GM18519 (cell line): ENCODE data around the gene MTMR3.

Experiments
- ATAC-seq: cut with Tn5 transposase; IDR thresholded peaks from one replicate; pipeline ENCODE4 v1.9.1; 2021; ENCODE audit warnings: mild to moderate bottlenecking, moderate library complexity; ENCODE audit not compliant: unreplicated experiment, low FRiP score

Gene MTMR3

GRCh38 chr22:29867260-29867659 lies 15.7 kb upstream of the MTMR3 start:
- ATAC-seq = no peak

GRCh38 chr22:29867851-29868250 lies 15.1 kb upstream of the MTMR3 start:
- ATAC-seq = no peak

GRCh38 chr22:29870574-29870973 lies 12.4 kb upstream of the MTMR3 start:
- no peak for ATAC-seq

GRCh38 chr22:29871684-29872083 lies 11.3 kb upstream of the MTMR3 start:
- ATAC-seq = no peak

GRCh38 chr22:29872144-29872893 lies 10.7 kb upstream of the MTMR3 start:
- ATAC-seq = no peak

- ATAC-seq = no peak
Measured at GRCh38 chr22:29872989-29873388, 10.0 kb upstream of the MTMR3 start.

- ATAC-seq = no peak
Measured at GRCh38 chr22:29873943-29874342, 9.0 kb upstream of the MTMR3 start.

GRCh38 chr22:29877620-29878019 lies 5.4 kb upstream of the MTMR3 start:
- no peak for ATAC-seq

GRCh38 chr22:29879753-29880152 lies 3.2 kb upstream of the MTMR3 start:
- no peak for ATAC-seq

GRCh38 chr22:29882716-29883044 lies 294 bp upstream of the MTMR3 start:
- no peak for ATAC-seq

- ATAC-seq = no peak
Measured at GRCh38 chr22:29883775-29884097, 762 bp downstream of the MTMR3 start.

GRCh38 chr22:29885610-29886009 lies 2.6 kb downstream of the MTMR3 start:
- no peak for ATAC-seq

GRCh38 chr22:29886596-29886995 lies 3.6 kb downstream of the MTMR3 start:
- ATAC-seq = no peak

- no peak for ATAC-seq
Measured at GRCh38 chr22:29887358-29887757, 4.4 kb downstream of the MTMR3 start.

GRCh38 chr22:29890760-29891159 lies 7.8 kb downstream of the MTMR3 start:
- ATAC-seq = no peak

GRCh38 chr22:29892315-29893156 lies 9.6 kb downstream of the MTMR3 start:
- no peak for ATAC-seq

GRCh38 chr22:29901354-29901753 lies 18.4 kb downstream of the MTMR3 start:
- no peak for ATAC-seq

GRCh38 chr22:29903371-29903770 lies 20.4 kb downstream of the MTMR3 start:
- ATAC-seq = no peak

- no peak for ATAC-seq
Measured at GRCh38 chr22:29904020-29904419, 21.0 kb downstream of the MTMR3 start.

- no peak for ATAC-seq
Measured at GRCh38 chr22:29907753-29908515, 25.0 kb downstream of the MTMR3 start.

- ATAC-seq = no peak
Measured at GRCh38 chr22:29912141-29912540, 29.2 kb downstream of the MTMR3 start.
